Hematopoietic multipotent progenitor cell treated with erythropoietin and hydrocortisone succinate and interleukin-3 and kit ligand, for 6 days (in vitro differentiated cells): ENCODE results near the gene MTRR.
A peak's percentile ranks its signal among the peaks of the same experiment; 100 is the strongest.

Experiments used
- DNase-seq: peaks from one replicate; pipeline ENCODE4 v3.0.0-alpha.2; 2015

The MTRR gene

GRCh38 chr5:7868773-7869473 is at the start of gene MTRR, which contains the start of gene FASTKD3:
TSS of gene MTRR (plus strand) at chr5:7869148. CDS start at chr5:7870795, 1,647 bp downstream.
TSS of gene FASTKD3 (minus strand) at chr5:7869031. CDS start at chr5:7868083, 948 bp downstream.
- peak; percentile 97 for DNase-seq

DNA sequence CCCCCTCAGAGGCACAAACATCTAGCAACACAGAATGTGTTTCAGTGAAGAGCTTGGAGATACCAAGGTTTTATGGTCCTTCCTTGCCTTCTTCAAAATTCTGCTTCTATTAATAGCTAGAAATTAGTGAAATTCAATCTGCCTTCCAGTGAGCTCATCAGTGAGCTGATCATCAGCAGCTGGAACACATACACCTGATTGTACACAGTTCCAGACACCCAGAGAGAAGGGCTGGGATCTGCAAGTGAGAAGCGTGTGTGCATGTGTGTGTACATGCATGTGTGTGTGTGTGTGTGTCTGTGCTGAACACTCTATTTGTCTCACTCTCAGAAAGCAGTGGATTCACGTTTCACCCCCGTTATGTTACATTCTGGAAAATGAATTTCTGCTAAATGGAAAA is 46.5 kb upstream of the MTRR start:
- DNase-seq: no peak

DNA sequence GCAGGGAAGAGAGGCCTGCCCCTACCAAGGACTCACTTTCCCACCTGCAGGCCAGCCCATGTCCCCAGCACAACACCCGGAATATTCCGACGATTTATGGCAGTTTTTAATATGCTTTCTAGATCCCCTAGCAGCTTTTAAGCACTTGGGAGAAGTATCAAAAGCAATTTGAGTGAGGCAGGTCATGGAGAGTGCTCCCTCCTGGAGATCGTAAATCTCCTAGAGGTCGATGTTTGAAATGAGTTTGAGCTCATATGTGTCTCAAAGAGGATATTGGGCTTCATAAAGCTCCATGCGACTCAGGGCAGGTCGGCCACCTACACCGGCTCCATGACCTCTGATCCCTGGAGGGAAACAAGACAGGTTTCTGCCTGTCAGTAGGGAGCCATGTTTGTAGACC is 45.4 kb upstream of the MTRR start:
- DNase-seq: no peak

DNA sequence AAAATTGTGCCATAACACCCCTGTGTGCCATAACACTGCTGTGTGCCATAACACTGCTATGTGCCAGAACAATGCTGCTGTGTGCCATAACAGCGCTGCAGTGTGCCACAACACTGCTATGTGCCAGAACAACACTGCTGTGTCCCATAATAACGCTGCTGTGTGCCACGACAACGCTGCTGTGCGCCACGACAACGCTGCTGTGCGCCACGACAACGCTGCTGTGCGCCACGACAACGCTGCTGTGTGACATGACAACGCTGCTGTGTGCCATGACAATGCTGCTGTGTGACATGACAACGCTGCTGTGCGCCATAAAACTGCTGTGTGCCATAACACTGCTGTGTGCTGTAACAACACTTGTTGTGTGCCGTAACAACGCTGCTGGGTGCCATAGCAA is 44.0 kb upstream of the MTRR start:
- no peak for DNase-seq

- DNase-seq: no peak
These were observed 43.3 kb upstream of the MTRR start for GRCh38 chr5:7825630-7826029.

DNA sequence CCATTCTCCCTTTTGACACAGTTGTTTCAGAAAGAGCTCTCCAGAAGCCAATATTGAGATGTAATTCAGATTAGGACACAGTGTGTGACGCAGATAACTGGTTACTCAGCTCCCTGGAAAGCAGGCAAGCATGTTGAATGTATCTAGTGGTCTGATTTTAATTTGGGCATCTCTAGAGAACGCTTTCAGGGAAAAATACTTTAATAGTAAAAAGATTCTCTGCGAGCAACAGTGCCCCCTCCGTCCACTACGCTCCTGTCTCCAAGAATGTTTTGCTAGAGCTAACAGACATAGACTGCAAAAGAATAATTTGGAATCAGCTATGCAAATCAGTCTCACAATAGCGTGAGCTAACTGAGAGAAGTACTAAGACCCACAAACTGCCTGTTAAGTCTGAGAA is 41.3 kb upstream of the MTRR start:
- no peak for DNase-seq

DNA sequence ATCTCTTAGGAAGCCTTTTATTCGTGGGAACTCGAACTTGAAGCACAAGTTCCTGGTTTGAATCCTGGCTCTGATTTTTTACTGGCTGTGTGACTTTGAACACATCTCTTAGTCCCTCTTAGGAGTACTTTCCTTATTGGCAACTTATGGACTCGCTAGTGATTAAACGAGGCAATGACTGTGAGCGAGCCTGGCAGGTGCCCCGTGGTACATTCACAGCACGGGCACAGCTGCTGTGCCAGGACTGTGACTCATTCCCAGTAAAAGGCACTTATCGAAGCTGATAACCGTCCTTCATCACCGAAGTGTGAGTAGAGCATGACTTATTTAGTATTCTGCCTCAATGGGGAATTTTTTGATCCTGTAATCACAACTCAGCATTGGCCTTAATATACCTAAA is 40.7 kb upstream of the MTRR start:
- no peak for DNase-seq

GRCh38 chr5:7834982-7835381 is 34.0 kb upstream of the MTRR start:
- DNase-seq: no peak

- DNase-seq: no peak
These were observed 31.5 kb upstream of the MTRR start for GRCh38 chr5:7837403-7837802.

DNA sequence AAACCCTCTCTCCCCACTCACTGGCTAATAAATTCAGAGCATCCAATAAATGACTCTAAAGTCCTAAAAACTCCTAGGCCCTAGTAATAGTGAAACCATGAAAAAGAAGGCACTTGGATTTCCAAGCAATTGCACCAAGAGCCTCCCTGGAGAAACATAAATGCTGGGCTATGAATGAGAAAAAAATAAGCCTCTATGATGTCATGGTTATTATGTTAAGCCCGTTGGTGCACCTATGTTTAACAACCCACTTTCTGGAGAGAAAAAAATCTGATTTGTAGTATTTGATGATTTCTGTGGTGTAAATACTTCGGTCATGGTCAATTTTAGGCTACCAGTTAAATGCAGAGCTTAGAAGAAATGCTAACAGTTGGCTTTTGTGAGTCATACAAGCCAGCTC is 26.4 kb upstream of the MTRR start:
- no peak for DNase-seq

DNA sequence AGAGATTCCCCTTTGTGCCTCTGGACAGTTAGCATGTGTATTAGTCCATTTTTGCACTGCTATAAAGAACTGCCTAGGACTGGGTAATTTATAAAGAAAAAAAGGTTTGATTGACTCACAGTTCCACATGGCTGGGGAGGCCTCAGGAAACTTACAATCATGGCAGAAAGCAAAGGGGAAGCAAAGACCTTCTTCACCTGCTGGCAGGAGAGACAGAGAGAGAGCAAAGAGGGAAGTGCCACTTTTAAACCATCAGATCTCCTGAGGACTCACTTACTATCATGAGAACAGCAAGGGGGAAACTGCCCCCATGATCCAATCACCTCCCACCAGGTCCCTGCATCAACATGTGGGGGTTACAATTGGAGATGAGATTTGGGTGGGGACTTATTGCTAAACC is 24.0 kb upstream of the MTRR start:
- DNase-seq: no peak

- no peak for DNase-seq
These were observed 23.4 kb upstream of the MTRR start for GRCh38 chr5:7845557-7845956.

- DNase-seq: no peak
These were observed 22.6 kb upstream of the MTRR start for GRCh38 chr5:7846327-7846726.

GRCh38 chr5:7848296-7848695 is 20.7 kb upstream of the MTRR start:
- DNase-seq: no peak

- DNase-seq: no peak
These were observed 19.1 kb upstream of the MTRR start for GRCh38 chr5:7849681-7850394.

DNA sequence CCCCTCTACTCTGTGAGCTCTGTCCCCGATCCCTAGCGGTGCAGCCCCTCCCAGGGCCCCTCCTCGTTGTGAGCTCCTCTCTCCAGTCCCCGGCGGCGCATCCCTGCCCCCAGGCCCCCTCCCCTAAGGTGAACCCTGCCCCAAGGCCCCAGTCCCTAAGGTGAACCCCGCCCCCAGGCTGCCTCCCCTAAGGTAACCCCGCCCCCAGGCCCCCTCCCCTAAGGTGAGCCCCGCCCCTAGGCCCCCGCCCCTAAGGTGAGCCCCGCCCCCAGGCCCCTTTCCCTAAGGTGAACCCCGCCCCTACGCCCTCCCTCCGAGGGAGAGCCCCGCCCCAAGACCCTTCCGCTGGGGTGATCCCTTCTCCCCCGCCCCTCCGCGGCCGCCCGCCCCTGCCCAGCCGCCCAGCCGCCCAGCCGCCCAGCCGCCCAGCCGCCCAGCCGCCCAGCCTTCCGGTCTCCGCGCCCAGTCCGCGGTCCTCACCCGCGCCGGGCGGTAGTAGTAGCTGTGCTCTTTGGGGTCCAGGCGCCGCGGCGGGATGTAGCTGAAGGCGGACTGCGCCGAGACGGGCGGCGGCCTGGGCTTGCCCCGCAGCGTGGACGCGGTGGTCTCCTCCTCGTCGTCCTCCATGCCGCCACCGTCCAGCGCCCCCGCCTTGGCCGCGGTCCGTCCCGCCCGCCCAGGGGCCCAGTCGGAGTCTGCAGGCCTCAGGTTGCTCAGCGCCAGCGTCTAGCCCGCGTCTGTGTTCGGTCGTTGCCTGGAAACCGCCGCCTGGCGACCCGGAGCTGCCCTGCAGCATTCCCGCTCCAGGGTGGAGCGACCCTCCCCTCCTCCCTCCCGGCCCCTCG is 18.3 kb upstream of the MTRR start, which contains the start of gene CFAP90:
TSS of gene CFAP90 (minus strand) at position 739 of the 845 bp plus-strand sequence. CDS start at position 627, 112 bp downstream.
- peak; percentile 18 for DNase-seq

- no peak for DNase-seq
These were observed 17.7 kb upstream of the MTRR start for GRCh38 chr5:7851240-7851592.

GRCh38 chr5:7851617-7852289 is 17.2 kb upstream of the MTRR start:
- DNase-seq: no peak

- no peak for DNase-seq
These were observed 16.4 kb upstream of the MTRR start for GRCh38 chr5:7852542-7852941.

DNA sequence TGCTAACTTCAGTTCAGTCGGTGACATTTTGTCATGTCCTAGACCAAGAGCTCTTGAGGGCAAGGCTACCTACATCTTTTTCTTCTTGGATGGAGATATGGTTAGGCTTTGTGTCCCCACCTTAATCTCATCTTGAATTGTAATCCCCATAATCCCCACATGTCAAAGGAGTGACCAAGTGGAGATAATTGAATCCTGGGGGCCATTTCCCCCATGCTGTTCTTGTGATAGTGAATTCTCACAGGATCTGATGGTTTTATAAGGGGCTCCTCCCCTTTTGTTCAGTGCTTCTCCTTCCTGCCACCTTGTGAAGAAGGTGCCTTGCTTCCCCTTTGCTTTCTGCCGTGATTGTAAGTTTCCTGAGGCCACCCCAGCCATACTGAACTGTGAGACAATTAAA is 16.0 kb upstream of the MTRR start:
- no peak for DNase-seq

GRCh38 chr5:7855611-7856010 is 13.3 kb upstream of the MTRR start:
- no peak for DNase-seq

DNA sequence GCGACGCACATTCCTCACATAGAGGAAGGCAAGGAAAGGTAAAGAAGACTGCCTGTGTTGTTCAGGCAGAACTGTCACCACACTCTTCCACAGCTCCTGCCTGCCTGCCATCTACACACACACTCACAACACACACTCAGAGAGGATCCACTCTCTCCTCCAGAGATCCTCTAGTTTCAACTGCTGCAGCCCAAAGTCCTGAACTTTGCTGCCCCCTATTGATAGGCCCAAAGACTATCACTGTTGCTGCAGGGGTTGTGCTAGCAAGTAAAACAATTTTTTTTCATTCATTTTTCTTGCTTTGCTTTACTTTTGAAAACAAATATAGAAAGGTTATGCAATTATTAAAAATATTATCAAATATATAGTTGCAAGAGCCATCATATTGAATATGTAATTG is 12.1 kb upstream of the MTRR start:
- peak; percentile 76 for DNase-seq

GRCh38 chr5:7857361-7857760 is 11.6 kb upstream of the MTRR start:
- DNase-seq: no peak
